Lung (tissue), 16 donors: ENCODE measurements around the gene SEC61B. TPM values are rescaled to one million over a fixed set of nuclear protein-coding genes. Genes with fewer than 3 reads are reported as not detected.

Source experiments
- ATAC-seq: fragments of 200-7000 bp; cut with Tn5 transposase; one replicate; pipeline ENCODE4 v1.9.1; 2020; ENCODE audit warnings: moderate number of reproducible peaks; ENCODE audit not compliant: insufficient read depth, low FRiP score
- DNase-seq, 3 donors: peaks; one replicate each; pipeline ENCODE4 v3.0.0-alpha.2; 2013 to 2017
- H3K27ac ChIP-seq, 2 donors: one replicate each; pipeline ENCODE4 v1.5.1; 2013; ENCODE audit warnings: mild to moderate bottlenecking in 2 of 2, moderate library complexity in 2 of 2, control low read depth in 1 of 2, inconsistent platforms in 1 of 2, low read depth in 1 of 2, low read length in 1 of 2
- H3K27me3 ChIP-seq, 3 donors: one replicate each; pipeline ENCODE4 v1.5.1; 2013; ENCODE audit warnings: low read length in 2 of 3; ENCODE audit not compliant: control insufficient read depth in 3 of 3, insufficient read depth in 3 of 3
- H3K36me3 ChIP-seq, 4 donors: one replicate each; pipeline ENCODE4 v1.5.1; 2013; ENCODE audit warnings: low read length in 4 of 4, mild to moderate bottlenecking in 1 of 4, moderate library complexity in 1 of 4; ENCODE audit not compliant: control insufficient read depth in 4 of 4, insufficient read depth in 4 of 4
- H3K4me1 ChIP-seq, 5 donors: one replicate each; pipeline ENCODE4 v1.5.1; 2013; ENCODE audit warnings: low read length in 5 of 5, mild to moderate bottlenecking in 2 of 5, moderate library complexity in 1 of 5; ENCODE audit not compliant: control insufficient read depth in 5 of 5, insufficient read depth in 5 of 5
- H3K4me3 ChIP-seq: one replicate; pipeline ENCODE4 v1.5.1; 2013; ENCODE audit warnings: mild to moderate bottlenecking, control low read depth, moderate library complexity
- H3K9ac ChIP-seq, 2 donors: one replicate each; pipeline ENCODE4 v1.5.1; 2013; ENCODE audit warnings: low read length in 2 of 2, control low read depth in 1 of 2; ENCODE audit not compliant: insufficient read depth in 1 of 2
- H3K9me3 ChIP-seq, 4 donors: one replicate each; pipeline ENCODE4 v1.5.1; 2013; ENCODE audit warnings: low read length in 3 of 4, mild to moderate bottlenecking in 1 of 4, moderate library complexity in 1 of 4; ENCODE audit not compliant: control insufficient read depth in 4 of 4, insufficient read depth in 3 of 4
- WGBS, 2 donors: extraction: QIAGEN DNeasy Blood & Tissue Kit; methylation state at CpG; one replicate each; pipeline ENCODE4 v1.1.7; 2013; 5-methylcytosine and 5-hydroxymethylcytosine counted together
- long read RNA-seq, 5 donors: transcript quantifications; one replicate each; lab custom pipeline, GENCODE V29; 2026
- polyA plus RNA-seq, 2 donors: library from polyadenylated mRNA; stranded (reverse); fragments of 200-250 nt; gene quantifications; one replicate each; pipeline ENCODE4 v1.2.1, GENCODE V29; 2013
- total RNA-seq, 2 donors: library from RNA; depleted of rRNA in 1 of 2; stranded (reverse); fragments of >200 nt in 1 of 2; gene quantifications; one replicate each; pipeline ENCODE4 v1.2.1, GENCODE V29; 2014 to 2021
- TF ChIP-seq, protein P1 (sequence below): IDR thresholded peaks from 2 replicates; pipeline ENCODE4 v1.5.1; 2012; ENCODE audit warnings: mild to moderate bottlenecking; ENCODE audit errors: control extremely low read depth, extremely low read depth
- donor health status: control.
- donor health status: control.
- donor health status: Bipolar disorder and iron deficiency.
- donor health status: healthy.
- donor health status: DM: yes; HTN: yes; CAD: no.

SEC61B gene
- total RNA-seq (100 to 1,000 TPM in 1 of 2 donors, 10 to 100 TPM in 1; 35.9 to 198 TPM), polyA plus RNA-seq (100 to 1,000 TPM; 336 to 516 TPM)
- long read RNA-seq, donor 1, transcript SEC61B-202 (2 exons, 687 nt): minor isoform, 5 of 227 reads
- long read RNA-seq, donor 1, transcript SEC61B-201 (4 exons, 545 nt): major isoform, 172 of 227 reads
- long read RNA-seq, donor 1, partial matches to known transcripts: 50 of 227 reads
- long read RNA-seq, donor 1, other reads (novel, unspliced or antisense): 0 of 227 reads
- long read RNA-seq, donor 2, transcript SEC61B-201 (4 exons, 545 nt): major isoform, 105 of 134 reads
- long read RNA-seq, donor 2, partial matches to known transcripts: 29 of 134 reads
- long read RNA-seq, donor 2, other reads (novel, unspliced or antisense): 0 of 134 reads
- long read RNA-seq, donor 3, transcript SEC61B-201 (4 exons, 545 nt): major isoform, 135 of 166 reads
- long read RNA-seq, donor 3, transcript SEC61B-202 (2 exons, 687 nt): minor isoform, 6 of 166 reads
- long read RNA-seq, donor 3, partial matches to known transcripts: 25 of 166 reads
- long read RNA-seq, donor 3, other reads (novel, unspliced or antisense): 0 of 166 reads
- long read RNA-seq, donor 4, transcript SEC61B-201 (4 exons, 545 nt): major isoform, 90 of 133 reads
- long read RNA-seq, donor 4, partial matches to known transcripts: 43 of 133 reads
- long read RNA-seq, donor 4, other reads (novel, unspliced or antisense): 0 of 133 reads
- long read RNA-seq, donor 5, transcript SEC61B-201 (4 exons, 545 nt): major isoform, 239 of 305 reads
- long read RNA-seq, donor 5, partial matches to known transcripts: 63 of 305 reads
- long read RNA-seq, donor 5, other reads (novel, unspliced or antisense): 0 of 305 reads

DNA sequence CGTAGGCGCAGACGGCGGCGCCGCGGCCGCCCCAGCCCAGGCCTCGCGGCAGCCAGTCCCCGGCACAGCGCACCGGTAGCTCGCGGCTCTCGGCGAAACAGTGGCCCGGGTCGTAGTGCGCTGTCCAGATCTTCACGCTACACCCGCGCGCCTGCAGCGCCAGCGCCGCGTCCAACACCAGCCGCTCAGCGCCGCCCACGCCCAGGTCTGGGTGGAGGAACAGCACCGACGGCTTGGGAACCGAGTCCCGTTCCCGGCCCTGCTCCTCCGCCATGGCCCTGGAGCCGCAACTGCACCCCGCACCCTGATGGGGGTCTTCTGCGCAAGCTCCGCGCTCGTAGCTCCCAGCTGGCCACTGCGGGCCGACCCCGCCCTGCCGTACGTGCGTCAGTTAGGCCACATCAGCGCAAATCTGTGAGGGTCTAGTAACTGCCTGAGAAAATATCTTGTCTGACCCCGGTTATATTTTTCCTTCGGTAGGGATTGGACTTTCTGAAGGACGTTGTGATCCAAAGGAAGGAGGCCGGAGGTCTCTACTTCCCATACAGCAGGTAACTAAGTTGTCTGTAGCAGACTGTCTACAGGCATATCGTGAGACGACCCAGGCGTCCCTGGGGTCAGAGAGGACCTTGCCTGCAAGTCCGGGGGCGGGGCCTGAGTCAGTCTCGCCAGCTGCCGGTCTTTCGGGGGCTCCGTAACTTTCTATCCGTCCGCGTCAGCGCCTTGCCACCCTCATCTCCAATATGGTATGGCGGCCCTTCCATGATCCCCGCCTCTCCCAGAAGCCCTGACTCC is at the start of gene SEC61B, which contains the start of gene ALG2:
Gene SEC61B (plus strand): TSS at position 662 of the 795 bp plus-strand sequence. CDS start 82 bp downstream, at position 744.
Gene ALG2 (minus strand): TSS at position 322 of the 795 bp plus-strand sequence. CDS start 48 bp downstream, at position 274.
- Histone ChIP-seq H3K4me3 (peak within 1 kb of the TSS; percentile 96), H3K4me1 (peaks cover 4 to 37% (median 15%) of the 10 kb centered on the region in 5 donors), H3K36me3 (peaks cover 7 to 16% (median 13%) of the 10 kb centered on the region in 4 donors), H3K27me3 (no peaks in the 10 kb centered on the region), H3K9me3 (no peaks in the 10 kb centered on the region), H3K27ac (peak within 1 kb of the TSS; percentile 84 to 96), H3K9ac (peak within 1 kb of the TSS; percentile 97 to 98)
- 0% methylated on average over 70 of the region's 70 CpGs for WGBS, 2 donors
- peak; percentile 97 for ATAC-seq
- TF ChIP-seq, protein P1, sequence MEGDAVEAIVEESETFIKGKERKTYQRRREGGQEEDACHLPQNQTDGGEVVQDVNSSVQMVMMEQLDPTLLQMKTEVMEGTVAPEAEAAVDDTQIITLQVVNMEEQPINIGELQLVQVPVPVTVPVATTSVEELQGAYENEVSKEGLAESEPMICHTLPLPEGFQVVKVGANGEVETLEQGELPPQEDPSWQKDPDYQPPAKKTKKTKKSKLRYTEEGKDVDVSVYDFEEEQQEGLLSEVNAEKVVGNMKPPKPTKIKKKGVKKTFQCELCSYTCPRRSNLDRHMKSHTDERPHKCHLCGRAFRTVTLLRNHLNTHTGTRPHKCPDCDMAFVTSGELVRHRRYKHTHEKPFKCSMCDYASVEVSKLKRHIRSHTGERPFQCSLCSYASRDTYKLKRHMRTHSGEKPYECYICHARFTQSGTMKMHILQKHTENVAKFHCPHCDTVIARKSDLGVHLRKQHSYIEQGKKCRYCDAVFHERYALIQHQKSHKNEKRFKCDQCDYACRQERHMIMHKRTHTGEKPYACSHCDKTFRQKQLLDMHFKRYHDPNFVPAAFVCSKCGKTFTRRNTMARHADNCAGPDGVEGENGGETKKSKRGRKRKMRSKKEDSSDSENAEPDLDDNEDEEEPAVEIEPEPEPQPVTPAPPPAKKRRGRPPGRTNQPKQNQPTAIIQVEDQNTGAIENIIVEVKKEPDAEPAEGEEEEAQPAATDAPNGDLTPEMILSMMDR: no peak
- DNase-seq: peak; percentile 96 to 98 (median 98)

DNA sequence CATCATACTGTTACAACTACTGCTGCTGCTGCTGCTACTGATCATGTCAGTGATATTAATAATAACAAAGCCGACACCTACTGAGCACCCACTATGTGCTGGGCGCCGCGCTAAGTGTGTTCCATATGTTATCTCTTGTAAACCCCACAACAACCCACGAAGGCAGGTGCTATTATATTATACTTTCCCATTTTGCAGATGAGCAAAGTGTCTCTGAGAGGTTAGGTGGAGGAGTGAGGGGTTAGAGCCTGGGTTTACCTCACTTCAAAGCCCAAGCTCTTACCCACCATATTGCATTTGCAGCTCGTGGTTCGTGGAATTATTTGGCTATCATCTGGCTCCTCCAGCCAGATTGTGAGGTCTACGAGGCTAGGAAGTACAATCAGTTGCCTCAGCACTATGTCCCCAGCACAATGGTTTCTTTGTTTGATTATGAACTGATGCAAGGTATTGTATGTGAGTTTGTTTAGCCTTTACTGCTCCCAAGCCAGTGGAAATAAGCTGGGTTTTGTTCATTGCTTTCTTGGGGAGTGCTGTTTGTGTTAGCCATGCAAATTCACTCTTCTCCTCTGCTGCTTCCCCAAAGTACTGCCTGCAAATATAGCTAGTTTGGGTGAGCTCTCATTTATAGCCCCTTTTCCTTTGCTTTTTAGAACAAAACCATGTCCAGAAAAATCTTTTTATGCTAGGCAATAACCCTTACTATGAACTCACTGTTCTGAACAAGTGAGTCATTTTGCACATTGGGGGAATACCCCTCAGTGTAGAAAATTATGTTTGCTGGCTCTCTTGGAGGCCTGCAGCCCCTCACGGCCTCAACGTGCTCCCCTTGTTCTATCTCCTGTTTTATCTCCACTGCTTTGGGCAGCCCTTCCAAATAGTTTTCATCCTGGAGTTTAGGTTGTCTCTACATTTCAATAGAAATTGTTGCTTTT is 48.2 kb upstream of the SEC61B start:
- no peaks in the 10 kb centered on the region for H3K27me3 ChIP-seq
- no peaks in the 10 kb centered on the region for H3K36me3 ChIP-seq
- H3K27ac ChIP-seq: no peak overlapping the region
- no peak overlapping the region for H3K9ac ChIP-seq
- no peak for DNase-seq
- no peak overlapping the region for H3K4me3 ChIP-seq
- peaks cover 0 to 4% (median 0%) of the 10 kb centered on the region in 5 donors for H3K4me1 ChIP-seq
- no peak for ATAC-seq
- WGBS, 2 donors: 81 to 87% methylated on average over 10 of the region's 10 CpGs
- TF ChIP-seq, protein P1: no peak
- H3K9me3 ChIP-seq: no peaks in the 10 kb centered on the region

DNA sequence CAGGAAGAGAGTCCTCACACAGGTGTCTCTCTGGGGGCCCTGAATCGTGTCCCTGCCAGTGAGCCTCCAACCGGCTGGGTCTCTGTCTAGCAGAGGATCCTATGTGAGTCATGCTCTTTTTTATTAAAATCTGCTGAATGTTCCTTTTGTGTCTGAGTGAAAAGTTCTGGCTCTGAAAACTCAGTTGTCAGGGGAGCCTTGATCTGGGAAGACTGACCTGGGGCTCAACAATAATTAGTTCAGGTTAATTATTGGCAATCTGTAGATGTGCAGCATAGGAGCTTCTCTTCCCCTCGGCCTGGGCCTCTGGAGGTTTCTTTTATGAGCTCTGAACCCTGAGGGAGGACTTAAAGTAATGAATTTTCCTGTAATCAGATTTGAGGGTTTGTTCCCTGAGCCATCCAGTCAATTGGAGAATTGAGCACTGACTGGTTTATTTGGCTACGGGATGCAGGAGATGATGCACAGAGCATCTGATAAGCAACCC is 45.5 kb upstream of the SEC61B start:
- H3K9ac ChIP-seq: no peak overlapping the region
- H3K4me1 ChIP-seq: peaks cover 0 to 9% (median 0%) of the 10 kb centered on the region in 5 donors
- 85 to 90% methylated on average over 4 of the region's 4 CpGs for WGBS, 2 donors
- H3K36me3 ChIP-seq: no peaks in the 10 kb centered on the region
- no peaks in the 10 kb centered on the region for H3K27me3 ChIP-seq
- TF ChIP-seq, protein P1: no peak
- no peaks in the 10 kb centered on the region for H3K9me3 ChIP-seq
- no peak overlapping the region for H3K4me3 ChIP-seq
- no peak overlapping the region for H3K27ac ChIP-seq
- ATAC-seq: no peak
- DNase-seq: no peak
